BLaER1 (cell line): ENCODE results near the gene INAFM2.

ENCODE experiments used
- H3K27ac ChIP-seq: shearing (Covaris generic); formaldehyde crosslinking; 2 replicates; pipeline ENCODE4 v1.8.1; 2022
- H3K27me3 ChIP-seq: shearing (Covaris generic); formaldehyde crosslinking; 2 replicates; pipeline ENCODE4 v1.8.1; 2022
- H3K36me3 ChIP-seq: shearing (Covaris generic); formaldehyde crosslinking; 2 replicates; pipeline ENCODE4 v1.8.1; 2022
- H3K4me1 ChIP-seq: shearing (Covaris generic); formaldehyde crosslinking; 2 replicates; pipeline ENCODE4 v1.8.1; 2022
- H3K4me2 ChIP-seq: shearing (Covaris generic); formaldehyde crosslinking; 2 replicates; pipeline ENCODE4 v1.8.1; 2022
- H3K4me3 ChIP-seq: shearing (Covaris generic); formaldehyde crosslinking; 2 replicates; pipeline ENCODE4 v1.8.1; 2022
- H3K9ac ChIP-seq: shearing (Covaris generic); formaldehyde crosslinking; 2 replicates; pipeline ENCODE4 v1.8.1; 2022
- H3K9me3 ChIP-seq: shearing (Covaris generic); formaldehyde crosslinking; 2 replicates; pipeline ENCODE4 v1.8.1; 2022
- H4K20me1 ChIP-seq: shearing (Covaris generic); formaldehyde crosslinking; 2 replicates; pipeline ENCODE4 v1.8.1; 2022
- Cebpa-rat ChIP-seq: shearing (Covaris generic); IDR thresholded peaks from 2 replicates; pipeline ENCODE4 v1.8.1; 2022

The INAFM2 gene

GRCh38 chr15:40325700-40326099 is 2.2 kb downstream of the INAFM2 start:
- Histone ChIP-seq H4K20me1 (peaks cover 17% of the 10 kb centered on the region), H3K4me1 (peaks cover 68% of the 10 kb centered on the region)
- TF ChIP-seq Cebpa-rat, result no peak

GRCh38 chr15:40327457-40327856 is 4.0 kb downstream of the INAFM2 start:
- Histone ChIP-seq H3K9me3 (no peaks in the 10 kb centered on the region), H3K4me3 (no peak overlapping the region), H3K9ac (peak overlapping the region; percentile 6; the same call in 1 of the 2 replicates), H3K27me3 (peaks cover 24% of the 10 kb centered on the region), H3K36me3 (no peaks in the 10 kb centered on the region), H3K4me2 (peak overlapping the region; percentile 97), H3K27ac (no peak overlapping the region), H4K20me1 (peaks cover 17% of the 10 kb centered on the region), H3K4me1 (peaks cover 83% of the 10 kb centered on the region)
- no peak for TF ChIP-seq Cebpa-rat

More at GRCh38 chr15:40325700-40326099, 2.2 kb downstream of the INAFM2 start:
- Histone ChIP-seq H3K27ac (no peak overlapping the region), H3K9ac (no peak overlapping the region), H3K27me3 (peaks cover 24% of the 10 kb centered on the region), H3K36me3 (no peaks in the 10 kb centered on the region), H3K4me2 (peak overlapping the region; percentile 98), H3K9me3 (no peaks in the 10 kb centered on the region), H3K4me3 (no peak overlapping the region)

- Histone ChIP-seq H3K27me3 (peaks cover 24% of the 10 kb centered on the region), H4K20me1 (peaks cover 17% of the 10 kb centered on the region), H3K4me2 (peak overlapping the region; percentile 97), H3K27ac (no peak overlapping the region), H3K4me3 (no peak overlapping the region), H3K4me1 (peaks cover 84% of the 10 kb centered on the region), H3K36me3 (no peaks in the 10 kb centered on the region), H3K9me3 (no peaks in the 10 kb centered on the region), H3K9ac (no peak overlapping the region)
- TF ChIP-seq Cebpa-rat, result no peak
Observed at GRCh38 chr15:40328176-40328575, 4.7 kb downstream of the INAFM2 start.

GRCh38 chr15:40328751-40329150 is 5.3 kb downstream of the INAFM2 start:
- peak overlapping the region; percentile 97 for H3K4me2 ChIP-seq
- H3K4me1 ChIP-seq, result peaks cover 89% of the 10 kb centered on the region
- peaks cover 23% of the 10 kb centered on the region for H3K27me3 ChIP-seq

GRCh38 chr15:40329804-40330203 is 6.3 kb downstream of the INAFM2 start:
- Histone ChIP-seq H3K4me1 (peaks cover 92% of the 10 kb centered on the region), H3K9ac (no peak overlapping the region), H3K27ac (no peak overlapping the region), H3K9me3 (no peaks in the 10 kb centered on the region), H3K36me3 (no peaks in the 10 kb centered on the region), H3K4me2 (peak overlapping the region; percentile 97), H3K4me3 (no peak overlapping the region), H3K27me3 (peaks cover 13% of the 10 kb centered on the region), H4K20me1 (peaks cover 9% of the 10 kb centered on the region)
- no peak for TF ChIP-seq Cebpa-rat

More at GRCh38 chr15:40328751-40329150, 5.3 kb downstream of the INAFM2 start:
- H3K9me3 ChIP-seq, result no peaks in the 10 kb centered on the region
- no peak for TF ChIP-seq Cebpa-rat
- H3K4me3 ChIP-seq, result no peak overlapping the region
- H3K27ac ChIP-seq, result no peak overlapping the region
- no peak overlapping the region for H3K9ac ChIP-seq
- H3K36me3 ChIP-seq, result no peaks in the 10 kb centered on the region
- peaks cover 17% of the 10 kb centered on the region for H4K20me1 ChIP-seq

GRCh38 chr15:40330368-40330836 is 6.9 kb downstream of the INAFM2 start:
- Histone ChIP-seq H3K27ac (no peak overlapping the region), H3K4me2 (peak overlapping the region; percentile 97), H4K20me1 (peaks cover 3% of the 10 kb centered on the region; the same call in 1 of the 2 replicates), H3K27me3 (peaks cover 7% of the 10 kb centered on the region), H3K9me3 (no peaks in the 10 kb centered on the region), H3K9ac (no peak overlapping the region), H3K4me3 (no peak overlapping the region), H3K4me1 (peaks cover 92% of the 10 kb centered on the region), H3K36me3 (no peaks in the 10 kb centered on the region)
- no peak for TF ChIP-seq Cebpa-rat

GRCh38 chr15:40331026-40331425 is 7.5 kb downstream of the INAFM2 start:
- Histone ChIP-seq H3K4me1 (peaks cover 95% of the 10 kb centered on the region), H4K20me1 (no peaks in the 10 kb centered on the region), H3K9ac (no peak overlapping the region), H3K4me3 (no peak overlapping the region), H3K9me3 (no peaks in the 10 kb centered on the region), H3K27me3 (peaks cover under 1% of the 10 kb centered on the region; the same call in 1 of the 2 replicates), H3K36me3 (no peaks in the 10 kb centered on the region), H3K27ac (no peak overlapping the region; the same call in 1 of the 2 replicates), H3K4me2 (peak overlapping the region; percentile 97)
- no peak for TF ChIP-seq Cebpa-rat

- Histone ChIP-seq H3K9ac (no peak overlapping the region), H3K27ac (no peak overlapping the region), H4K20me1 (no peaks in the 10 kb centered on the region), H3K9me3 (no peaks in the 10 kb centered on the region), H3K4me2 (peak overlapping the region; percentile 97), H3K27me3 (no peaks in the 10 kb centered on the region), H3K4me3 (no peak overlapping the region), H3K36me3 (no peaks in the 10 kb centered on the region), H3K4me1 (peaks cover 100% of the 10 kb centered on the region)
- TF ChIP-seq Cebpa-rat, result no peak
Observed at GRCh38 chr15:40331637-40332036, 8.1 kb downstream of the INAFM2 start.

- H3K9ac ChIP-seq, result no peak overlapping the region
- no peak for TF ChIP-seq Cebpa-rat
- H3K4me1 ChIP-seq, result peaks cover 100% of the 10 kb centered on the region
- H4K20me1 ChIP-seq, result no peaks in the 10 kb centered on the region
- no peaks in the 10 kb centered on the region for H3K36me3 ChIP-seq
- peak overlapping the region; percentile 97 for H3K4me2 ChIP-seq
- no peaks in the 10 kb centered on the region for H3K27me3 ChIP-seq
- no peak overlapping the region for H3K27ac ChIP-seq
- no peaks in the 10 kb centered on the region for H3K9me3 ChIP-seq
- no peak overlapping the region for H3K4me3 ChIP-seq
Observed at GRCh38 chr15:40332113-40332781, 8.8 kb downstream of the INAFM2 start.

GRCh38 chr15:40333922-40334492 is 10.5 kb downstream of the INAFM2 start:
- no peak for TF ChIP-seq Cebpa-rat
- Histone ChIP-seq H3K9ac (peak overlapping the region; percentile 69), H3K27me3 (no peaks in the 10 kb centered on the region), H3K4me2 (peak overlapping the region; percentile 97), H4K20me1 (no peaks in the 10 kb centered on the region), H3K36me3 (no peaks in the 10 kb centered on the region), H3K4me1 (peaks cover 100% of the 10 kb centered on the region), H3K4me3 (peak overlapping the region; percentile 29), H3K9me3 (no peaks in the 10 kb centered on the region), H3K27ac (peak overlapping the region; percentile 82)
